OCI-LY3 (cell line): ENCODE data around the gene SYPL2.

ENCODE experiments used
- EZH2phosphoT487 ChIP-seq: fragments of 200-600 bp; shearing (Covaris generic); IDR thresholded peaks from 2 replicates; pipeline ENCODE4 v1.6.1; 2018; ENCODE audit warnings: antibody characterized with exemption, mixed run types, low read depth
- TF ChIP-seq, protein P1 (sequence below): fragments of 200-600, 300-600 bp; sonication (generic); IDR thresholded peaks from 2 replicates; pipeline ENCODE4 v1.5.1; 2014; ENCODE audit warnings: antibody characterized with exemption, low read length, low read depth

DNA sequence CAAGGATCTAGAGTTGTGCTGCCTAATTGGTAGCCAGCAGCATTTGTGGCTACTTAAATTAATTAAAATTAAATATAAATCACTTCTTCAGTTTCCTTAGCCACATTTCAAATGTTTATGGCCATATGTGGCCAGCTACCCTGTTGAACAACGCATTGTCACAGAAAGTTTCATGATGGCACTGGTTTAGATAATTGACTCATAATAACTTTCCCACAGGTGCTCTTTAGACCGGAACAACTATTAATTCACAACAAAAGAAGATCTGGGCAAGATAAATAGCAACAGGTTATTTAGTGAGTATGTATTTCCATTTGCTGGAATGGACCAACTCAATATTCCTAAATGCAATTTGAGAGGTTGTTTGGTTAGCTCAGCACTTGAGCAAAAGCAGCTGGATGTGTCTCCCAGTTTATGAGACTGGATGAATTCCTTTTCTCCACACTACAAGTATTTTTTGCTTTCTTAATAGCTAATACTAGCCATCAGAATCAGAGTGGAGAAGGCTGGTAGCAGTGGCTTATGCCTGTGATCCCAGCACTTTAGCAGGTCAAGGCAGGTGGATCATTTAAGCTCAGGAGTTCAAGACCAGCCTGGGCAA is 46.9 kb downstream of the SYPL2 start:
- TF ChIP-seq, protein P1, sequence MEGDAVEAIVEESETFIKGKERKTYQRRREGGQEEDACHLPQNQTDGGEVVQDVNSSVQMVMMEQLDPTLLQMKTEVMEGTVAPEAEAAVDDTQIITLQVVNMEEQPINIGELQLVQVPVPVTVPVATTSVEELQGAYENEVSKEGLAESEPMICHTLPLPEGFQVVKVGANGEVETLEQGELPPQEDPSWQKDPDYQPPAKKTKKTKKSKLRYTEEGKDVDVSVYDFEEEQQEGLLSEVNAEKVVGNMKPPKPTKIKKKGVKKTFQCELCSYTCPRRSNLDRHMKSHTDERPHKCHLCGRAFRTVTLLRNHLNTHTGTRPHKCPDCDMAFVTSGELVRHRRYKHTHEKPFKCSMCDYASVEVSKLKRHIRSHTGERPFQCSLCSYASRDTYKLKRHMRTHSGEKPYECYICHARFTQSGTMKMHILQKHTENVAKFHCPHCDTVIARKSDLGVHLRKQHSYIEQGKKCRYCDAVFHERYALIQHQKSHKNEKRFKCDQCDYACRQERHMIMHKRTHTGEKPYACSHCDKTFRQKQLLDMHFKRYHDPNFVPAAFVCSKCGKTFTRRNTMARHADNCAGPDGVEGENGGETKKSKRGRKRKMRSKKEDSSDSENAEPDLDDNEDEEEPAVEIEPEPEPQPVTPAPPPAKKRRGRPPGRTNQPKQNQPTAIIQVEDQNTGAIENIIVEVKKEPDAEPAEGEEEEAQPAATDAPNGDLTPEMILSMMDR = no peak
- TF ChIP-seq EZH2phosphoT487 = no peak
